Neural cell (in vitro differentiated cells): ENCODE data around the gene PRAMEF7. TPM values are rescaled to one million over a fixed set of nuclear protein-coding genes. Genes with fewer than 3 reads are reported as not detected.
"Not testable (repeated sequence)": the region's sequence is repeated elsewhere in the genome, so short reads cannot be mapped to it uniquely, and the experiment has no call there.

Experiments used
- H2AFZ ChIP-seq: fragments of 200-600, 300-800 bp; sonication (generic), shearing (Covaris generic); 2 replicates; pipeline ENCODE4 v1.6.0; 2014; ENCODE audit warnings: low read depth, mild to moderate bottlenecking, antibody characterized with exemption, low read length, moderate library complexity
- H3F3A ChIP-seq: fragments of 200-600 bp; shearing (Covaris generic); 2 replicates; pipeline ENCODE4 v1.6.1; 2016; ENCODE audit warnings: mild to moderate bottlenecking, moderate library complexity, mixed read lengths, antibody characterized with exemption, low read length; ENCODE audit not compliant: insufficient read depth, poor library complexity, severe bottlenecking
- H3K27ac ChIP-seq: fragments of 200-600, 300-800 bp; sonication (generic), shearing (Covaris generic); 2 replicates; pipeline ENCODE4 v1.5.1; 2014; ENCODE audit warnings: mild to moderate bottlenecking, low read length, moderate library complexity
- H3K27me3 ChIP-seq: fragments of 300-800, 200-600 bp; sonication (generic), shearing (Covaris generic); 2 replicates; pipeline ENCODE4 v1.6.0; 2014; ENCODE audit warnings: mild to moderate bottlenecking, low read depth, low read length, moderate library complexity; ENCODE audit not compliant: insufficient read depth
- H3K36me3 ChIP-seq: fragments of 300-800, 200-600 bp; sonication (generic), shearing (Covaris generic); 2 replicates; pipeline ENCODE4 v1.5.1; 2014; ENCODE audit warnings: mild to moderate bottlenecking, antibody characterized with exemption, low read length, moderate library complexity; ENCODE audit not compliant: insufficient read depth
- H3K4me2 ChIP-seq: fragments of 300-800, 200-600 bp; sonication (generic), shearing (Covaris generic); 2 replicates; pipeline ENCODE4 v1.6.0; 2014; ENCODE audit warnings: mild to moderate bottlenecking, low read length
- H3K4me3 ChIP-seq: fragments of 300-800, 200-600 bp; sonication (generic), shearing (Covaris generic); 2 replicates; pipeline ENCODE4 v1.5.1; 2014; ENCODE audit warnings: mild to moderate bottlenecking, low read length, moderate library complexity
- H3K79me2 ChIP-seq: fragments of 200-600 bp; shearing (Covaris generic); replicated peaks from 2 replicates; pipeline ENCODE4 v1.6.0; 2014; ENCODE audit warnings: mild to moderate bottlenecking, low read length, moderate library complexity; ENCODE audit not compliant: insufficient read depth
- H3K9ac ChIP-seq: fragments of 300-800, 200-600 bp; sonication (generic), shearing (Covaris generic); 2 replicates; pipeline ENCODE4 v1.6.1; 2016; ENCODE audit warnings: mild to moderate bottlenecking, low read length, mixed read lengths
- H3K9me2 ChIP-seq: fragments of 200-600 bp; shearing (Covaris generic); 2 replicates; pipeline ENCODE4 v1.6.1; 2016; ENCODE audit warnings: mild to moderate bottlenecking, low read length, mixed read lengths; ENCODE audit not compliant: insufficient read depth
- H3K9me3 ChIP-seq: fragments of 200-600, 300-800 bp; sonication (generic), shearing (Covaris generic); 2 replicates; pipeline ENCODE4 v1.6.1; 2016; ENCODE audit warnings: mild to moderate bottlenecking, mixed run types, low read length, moderate library complexity, mixed read lengths
- H4K20me1 ChIP-seq: fragments of 200-600 bp; shearing (Covaris generic); 2 replicates; pipeline ENCODE4 v1.6.1; 2016; ENCODE audit warnings: mild to moderate bottlenecking, mixed run types; ENCODE audit not compliant: insufficient read depth
- polyA plus RNA-seq: library from polyadenylated mRNA; depleted of rRNA; stranded (reverse); fragments of >200 nt; gene quantifications from 2 replicates; pipeline ENCODE4 v1.2.3, GENCODE V29; 2014
- small RNA-seq, 3 experiments: library from RNA; depleted of rRNA; stranded (forward); fragments of <200 nt; gene quantifications; one replicate each; pipeline ENCODE3, GENCODE V24; 2012

PRAMEF7 gene
- polyA plus RNA-seq, 1 donor from 2014 or later, result not detected

DNA sequence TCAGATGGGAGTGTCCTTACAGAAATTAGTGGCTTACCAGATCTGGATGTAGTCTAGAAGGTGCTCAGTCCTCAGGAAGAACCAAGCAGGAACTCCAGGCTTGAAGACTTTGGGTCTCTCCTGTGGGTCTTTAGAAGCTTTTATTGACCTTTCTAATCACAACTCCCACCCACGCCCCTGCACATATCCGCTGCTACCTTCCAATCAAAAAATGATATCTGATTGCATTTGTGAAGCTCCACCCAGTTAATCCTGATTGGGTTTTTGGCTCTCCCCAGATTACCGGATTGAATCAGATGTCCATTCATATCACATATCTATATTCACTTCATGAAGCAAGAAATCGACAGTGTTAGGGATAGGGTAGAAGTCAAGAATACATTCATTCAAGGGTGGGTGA lies 31.1 kb downstream of the PRAMEF7 start, which contains the start of gene PRAMEF6:
Gene PRAMEF6, minus strand, starts transcription at position 101 of the 400 bp plus-strand sequence. CDS start 5,062 bp downstream, outside the sequence.
- H3K4me2 ChIP-seq, H3K79me2 ChIP-seq: not testable (repeated sequence)

More for the DNA sequence above, 31.1 kb downstream of the PRAMEF7 start, which contains the start of gene PRAMEF6:
- not testable (repeated sequence) for H4K20me1 ChIP-seq, H3K36me3 ChIP-seq, H3K9ac ChIP-seq, H3K27me3 ChIP-seq, H3K4me3 ChIP-seq, H3F3A ChIP-seq, H3K27ac ChIP-seq, H3K9me3 ChIP-seq, H3K9me2 ChIP-seq, H2AFZ ChIP-seq

Small RNAs within 50 kb of the gene (small RNA-seq; reads per million reads assigned to genes)
- 0 reads per million in 3 experiments for gene RNU6-1072P

Other genes starting within 250 kb of the PRAMEF7 start
- gene AADACL3, start 200.5 kb upstream of the PRAMEF7 start, polyA plus RNA-seq, result not detected in 2 replicates
- gene CFAP107, start 170.4 kb upstream of the PRAMEF7 start, polyA plus RNA-seq, result not detected in 2 replicates
- not detected in 2 replicates for gene PRAMEF12, start 142.9 kb upstream of the PRAMEF7 start, polyA plus RNA-seq
- gene PRAMEF1, start 125.2 kb upstream of the PRAMEF7 start, polyA plus RNA-seq, result not detected in 2 replicates
- not detected in 2 replicates for gene PRAMEF11, start 85.2 kb upstream of the PRAMEF7 start, polyA plus RNA-seq
- not detected in 2 replicates for gene HNRNPCL1, start 67.9 kb upstream of the PRAMEF7 start, polyA plus RNA-seq
- not detected in 2 replicates for gene PRAMEF2, start 59.5 kb upstream of the PRAMEF7 start, polyA plus RNA-seq
- gene PRAMEF4, start 30.4 kb upstream of the PRAMEF7 start, polyA plus RNA-seq, result not detected in 2 replicates
- gene PRAMEF10, start 18.3 kb upstream of the PRAMEF7 start, polyA plus RNA-seq, result not detected in 2 replicates
- not detected in 2 replicates for gene PRAMEF6, start 31.0 kb downstream of the PRAMEF7 start, polyA plus RNA-seq
- gene PRAMEF27, start 140.0 kb downstream of the PRAMEF7 start, polyA plus RNA-seq, result not detected in 2 replicates
- not detected in 2 replicates for gene HNRNPCL3, start 144.2 kb downstream of the PRAMEF7 start, polyA plus RNA-seq
- gene PRAMEF25, start 154.2 kb downstream of the PRAMEF7 start, polyA plus RNA-seq, result not detected in 2 replicates
- not detected in 2 replicates for gene HNRNPCL2, start 200.2 kb downstream of the PRAMEF7 start, polyA plus RNA-seq
- not detected in 2 replicates for gene PRAMEF26, start 239.4 kb downstream of the PRAMEF7 start, polyA plus RNA-seq
- not detected in 2 replicates for gene HNRNPCL4, start 249.0 kb downstream of the PRAMEF7 start, polyA plus RNA-seq